Measurements from ENCODE around the gene FAM98C.

GRCh38 chr19:38455031-38455430 lies 52.1 kb downstream of the FAM98C start:
- TF ChIP-seq CTCF (optimal IDR thresholded peaks at IDR 0.05 in 1 of 3, IDR thresholded peaks at IDR 0.05 in 1 of 3, conservative IDR thresholded peaks at IDR 0.05 in 1 of 3; ENCODE audit: extremely low read depth in 1 of 3, insufficient read depth in 2 of 3, low read length in 3 of 3) (no peak), EZH2 (IDR thresholded peaks at IDR 0.05; ENCODE audit: low read length) (no peak)

Data from keratinocyte (primary cell).